ENCODE results near the gene KIF1A. TPM values are rescaled to one million over a fixed set of nuclear protein-coding genes. Genes with fewer than 3 reads are reported as not detected.

The KIF1A gene
- total and polyA plus RNA-seq, 2 of the 8 experiments (the other 6 are each of a cell fraction or from before 2014, with no cell fraction given) = 61.3 to 281 TPM

DNA sequence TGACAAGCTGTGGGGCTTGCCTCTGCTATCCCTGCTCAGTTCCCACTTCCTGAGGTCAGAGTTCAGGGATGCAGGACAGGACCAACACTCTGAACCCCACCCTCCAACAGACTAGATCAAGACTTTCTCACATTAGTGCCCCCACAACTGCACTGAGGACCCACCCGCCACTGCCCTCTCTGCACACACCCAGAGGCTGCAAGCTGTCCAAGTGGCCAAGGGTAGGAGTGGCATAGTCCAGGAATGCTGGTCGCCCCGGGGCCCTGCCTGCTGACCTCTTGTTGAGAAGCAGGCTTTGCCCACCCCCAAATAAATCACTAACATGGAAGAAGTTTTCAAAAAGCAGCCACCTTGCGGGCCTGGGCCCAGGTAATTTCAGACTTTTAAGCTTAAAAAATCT lies 5.5 kb upstream of the KIF1A start:
- WGBS, 2 experiments (ENCODE audit: extremely low coverage in 1 of 2, insufficient coverage in 1 of 2, insufficient read length in 1 of 2, insufficient replicate concordance in 2 of 2, low coverage in 1 of 2, low lambda C conversion rate in 2 of 2, missing lambda C conversion rate in 1 of 2) = 94% methylated on average over 4 of the region's 4 CpGs; no CpG with 5 or more reads in 1 of the 2 experiments
- CTCF ChIA-PET (ENCODE audit: partially characterized antibody) = interaction anchor here (2.9 kb wide), 1 partner anchor 14 kb away, joined by 10 read pairs; no protein-coding TSS in a partner anchor
- no peak for FAIRE-seq
- Histone ChIP-seq H3K14ac (ENCODE audit: insufficient read length) (no peak overlapping the region), H3K79me1 (ENCODE audit: low read depth, low read length) (no peaks in the 10 kb centered on the region), H3K56ac (replicated peaks; ENCODE audit: insufficient read length, low read depth, low read length) (no peak overlapping the region), H3K4me3 (ENCODE audit: extremely low read depth in 1 of 4, insufficient read depth in 2 of 4, low read depth in 3 of 4, low read length in 4 of 4) (no peak overlapping the region), H3K23ac (ENCODE audit: insufficient read length) (no peak overlapping the region), H3K4ac (replicated peaks; ENCODE audit: insufficient read length, low read depth, low read length) (no peak overlapping the region), H3K4me2 (ENCODE audit: insufficient read depth in 1 of 2, low read depth in 2 of 2, low read length in 2 of 2) (no peak overlapping the region), H3K36me3 (ENCODE audit: control insufficient read depth in 2 of 4, insufficient read depth in 4 of 4, low read length in 3 of 4) (no peaks in the 10 kb centered on the region), H2BK20ac (ENCODE audit: low read length) (no peak overlapping the region), H3K4me1 (replicated peaks in 1 of 4; ENCODE audit: control insufficient read depth in 3 of 4, insufficient read depth in 4 of 4, low read length in 3 of 4) (peaks cover 0 to 4% (median 2%) of the 10 kb centered on the region in 4 experiments; a peak in 4 of 7 replicates), H2BK15ac (ENCODE audit: low read length) (no peak overlapping the region), H2AK5ac (ENCODE audit: low read depth, low read length) (no peak overlapping the region), H3K27ac (ENCODE audit: low read depth, low read length) (no peak overlapping the region), H3K79me2 (ENCODE audit: control insufficient read depth in 1 of 2, insufficient read depth in 2 of 2, low read length in 2 of 2) (no peaks in the 10 kb centered on the region), H3K18ac (ENCODE audit: extremely low read depth, low read length) (no peak overlapping the region), H3K27me3 (replicated peaks in 1 of 4; ENCODE audit: control insufficient read depth in 3 of 4, extremely low read depth in 1 of 4, insufficient read depth in 3 of 4, low read length in 3 of 4) (peaks cover 0 to 5% (median 3%) of the 10 kb centered on the region in 4 experiments; a peak in 5 of 7 replicates), H2BK120ac (replicated peaks; ENCODE audit: low read depth, low read length) (no peak overlapping the region), H4K5ac (ENCODE audit: insufficient read length, low read depth, low read length) (no peak overlapping the region), H2BK5ac (ENCODE audit: low read depth, low read length) (no peak overlapping the region), H4K8ac (ENCODE audit: extremely low read depth, insufficient read depth, low read length) (no peak overlapping the region), H3K9me3 (ENCODE audit: insufficient read depth in 2 of 2, low read depth in 1 of 2, low read length in 1 of 2) (no peaks in the 10 kb centered on the region), H4K20me1 (replicated peaks in 1 of 2; ENCODE audit: control insufficient read depth in 1 of 2, insufficient read depth in 2 of 2, low read length in 2 of 2) (no peaks in the 10 kb centered on the region), H3K9ac (replicated peaks in 1 of 4; ENCODE audit: extremely low read depth in 1 of 4, low read depth in 3 of 4, low read length in 3 of 4) (no peak overlapping the region), H3K23me2 (ENCODE audit: low read depth, low read length) (peaks cover 4% of the 10 kb centered on the region; the same call in 1 of the 2 replicates), H2BK12ac (ENCODE audit: low read depth, low read length) (no peak overlapping the region), H2AFZ (ENCODE audit: low read length) (no peak overlapping the region), H4K91ac (replicated peaks; ENCODE audit: insufficient read length, low read length) (no peak overlapping the region)
- TF ChIP-seq, protein P1, sequence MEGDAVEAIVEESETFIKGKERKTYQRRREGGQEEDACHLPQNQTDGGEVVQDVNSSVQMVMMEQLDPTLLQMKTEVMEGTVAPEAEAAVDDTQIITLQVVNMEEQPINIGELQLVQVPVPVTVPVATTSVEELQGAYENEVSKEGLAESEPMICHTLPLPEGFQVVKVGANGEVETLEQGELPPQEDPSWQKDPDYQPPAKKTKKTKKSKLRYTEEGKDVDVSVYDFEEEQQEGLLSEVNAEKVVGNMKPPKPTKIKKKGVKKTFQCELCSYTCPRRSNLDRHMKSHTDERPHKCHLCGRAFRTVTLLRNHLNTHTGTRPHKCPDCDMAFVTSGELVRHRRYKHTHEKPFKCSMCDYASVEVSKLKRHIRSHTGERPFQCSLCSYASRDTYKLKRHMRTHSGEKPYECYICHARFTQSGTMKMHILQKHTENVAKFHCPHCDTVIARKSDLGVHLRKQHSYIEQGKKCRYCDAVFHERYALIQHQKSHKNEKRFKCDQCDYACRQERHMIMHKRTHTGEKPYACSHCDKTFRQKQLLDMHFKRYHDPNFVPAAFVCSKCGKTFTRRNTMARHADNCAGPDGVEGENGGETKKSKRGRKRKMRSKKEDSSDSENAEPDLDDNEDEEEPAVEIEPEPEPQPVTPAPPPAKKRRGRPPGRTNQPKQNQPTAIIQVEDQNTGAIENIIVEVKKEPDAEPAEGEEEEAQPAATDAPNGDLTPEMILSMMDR (IDR thresholded peaks at IDR 0.05; ENCODE audit: control extremely low read depth in 1 of 3, insufficient read depth in 1 of 3, low read depth in 1 of 3, low read length in 3 of 3) = no peak
- TF ChIP-seq, protein P2, sequence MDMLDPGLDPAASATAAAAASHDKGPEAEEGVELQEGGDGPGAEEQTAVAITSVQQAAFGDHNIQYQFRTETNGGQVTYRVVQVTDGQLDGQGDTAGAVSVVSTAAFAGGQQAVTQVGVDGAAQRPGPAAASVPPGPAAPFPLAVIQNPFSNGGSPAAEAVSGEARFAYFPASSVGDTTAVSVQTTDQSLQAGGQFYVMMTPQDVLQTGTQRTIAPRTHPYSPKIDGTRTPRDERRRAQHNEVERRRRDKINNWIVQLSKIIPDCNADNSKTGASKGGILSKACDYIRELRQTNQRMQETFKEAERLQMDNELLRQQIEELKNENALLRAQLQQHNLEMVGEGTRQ (IDR thresholded peaks at IDR 0.05; ENCODE audit: low read length) = no peak
- TF ChIP-seq BACH1 (IDR thresholded peaks at IDR 0.05; ENCODE audit: low read length) = no peak
- TF ChIP-seq SP4 (IDR thresholded peaks at IDR 0.05; ENCODE audit: low read length) = no peak
- no peak for DNase-seq (ENCODE audit: low read depth in 1 of 2, low spot score in 2 of 2)
- POLR2A ChIA-PET (ENCODE audit: partially characterized antibody) = interaction anchor here (1.0 to 1.1 kb wide), 2 partner anchors 14 to 27 kb away, joined by 3 read pairs; no protein-coding TSS in a partner anchor
